ENCODE results near the gene TAF5L. TPM values are rescaled to one million over a fixed set of nuclear protein-coding genes. Genes with fewer than 3 reads are reported as not detected.

The TAF5L gene
- total and polyA plus RNA-seq, 2 of the 4 experiments (the other 2 are of a cell fraction), result 17.9 to 18.6 TPM

DNA sequence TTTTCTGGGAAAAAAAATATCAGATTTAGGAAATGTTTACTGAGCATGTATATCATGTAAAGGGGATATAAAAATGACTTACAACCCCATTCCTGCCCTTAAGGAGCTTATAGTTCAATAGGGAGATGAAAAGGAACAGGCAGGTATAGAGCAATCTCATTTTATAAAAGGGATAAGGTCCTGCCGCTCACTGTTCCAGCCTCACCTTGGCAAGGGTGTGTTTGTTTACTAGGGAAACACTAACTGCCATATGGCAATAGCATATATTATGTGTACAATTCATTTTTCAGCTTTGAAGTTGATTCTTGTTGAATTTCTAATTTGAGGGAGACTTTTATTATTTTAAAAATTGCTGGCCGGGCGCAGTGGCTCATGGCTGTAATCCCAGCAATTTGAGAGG, 25.6 kb upstream of the TAF5L start:
- H4K20me1 ChIP-seq (ENCODE audit: insufficient read depth, low read length), result no peaks in the 10 kb centered on the region
- H3K9me3 ChIP-seq (ENCODE audit: control insufficient read depth, insufficient read depth, low read length), result no peaks in the 10 kb centered on the region
- no peak overlapping the region for H2AK9ac ChIP-seq (replicated peaks; ENCODE audit: low read depth, low read length, poor library complexity)
- peaks cover 4% of the 10 kb centered on the region; the same call in 1 of the 2 replicates for H3K9me1 ChIP-seq (ENCODE audit: insufficient read depth, low read length)
- no peaks in the 10 kb centered on the region for H3K27me3 ChIP-seq (ENCODE audit: control insufficient read depth, insufficient read depth, low read length)
- no peak overlapping the region for H2AK5ac ChIP-seq (ENCODE audit: low read depth, low read length)
- ATAC-seq (ENCODE audit: low read depth), result no peak
- H3K56ac ChIP-seq (ENCODE audit: extremely low read depth, insufficient read depth, low read length), result no peak overlapping the region
- dilution Hi-C loops (cut with HindIII; ENCODE audit: low sequenced_read_pairs, unreplicated experiment), result no loop called here
- WGBS, 2 experiments (ENCODE audit: extremely low coverage in 2 of 2, insufficient read length in 1 of 2), result no CpG with 5 or more reads among the region's 3 CpGs
- H4K91ac ChIP-seq (ENCODE audit: insufficient read depth, low read depth, low read length), result no peak overlapping the region
- H4K8ac ChIP-seq (ENCODE audit: low read depth in 2 of 2, low read length in 2 of 2), result no peak overlapping the region
- H3K18ac ChIP-seq (ENCODE audit: low read depth, low read length), result no peak overlapping the region
- no peak overlapping the region for H2BK20ac ChIP-seq (ENCODE audit: low read depth, low read length)
- no peak overlapping the region for H2BK120ac ChIP-seq (ENCODE audit: low read depth, low read length)
- no peak overlapping the region for H3K4me2 ChIP-seq (ENCODE audit: low read depth, low read length)
- no peak overlapping the region for H3K23ac ChIP-seq (ENCODE audit: low read depth, low read length)
- H2BK5ac ChIP-seq (ENCODE audit: low read depth, low read length, poor library complexity, severe bottlenecking), result no peak overlapping the region
- in situ Hi-C loops (cut with MboI; ENCODE audit: low sequenced_read_pairs), result no loop called here
- no peak overlapping the region for H3K9ac ChIP-seq (ENCODE audit: low read depth, low read length)
- CTCF ChIA-PET, result no interaction called here
- TF ChIP-seq MAZ (IDR thresholded peaks at IDR 0.05; ENCODE audit: borderline replicate concordance, low read depth, low read length) (no peak), MAFK (IDR thresholded peaks at IDR 0.05; ENCODE audit: low read depth, low read length) (no peak), CHD1 (IDR thresholded peaks at IDR 0.05; ENCODE audit: low read depth, low read length) (no peak), BHLHE40 (IDR thresholded peaks at IDR 0.05; ENCODE audit: low read depth, low read length) (no peak), FOS (IDR thresholded peaks at IDR 0.05; ENCODE audit: low read depth, low read length) (no peak)
- DNase-seq, result no peak
- no peak overlapping the region for H3K27ac ChIP-seq (ENCODE audit: insufficient read depth, low read length)
- no peaks in the 10 kb centered on the region for H3K4me1 ChIP-seq (ENCODE audit: control insufficient read depth, insufficient read depth, low read length)
- no peak overlapping the region for H2BK15ac ChIP-seq (ENCODE audit: low read depth, low read length)
- peaks cover 40% of the 10 kb centered on the region for H3K36me3 ChIP-seq (ENCODE audit: control insufficient read depth, insufficient read depth, low read length)
- POLR2A ChIA-PET (ENCODE audit: unreplicated experiment), result no interaction called here
- H3K4me3 ChIP-seq (ENCODE audit: insufficient read depth, low read depth, low read length), result no peak overlapping the region
- no peak overlapping the region for H2AFZ ChIP-seq (replicated peaks; ENCODE audit: low read length, poor library complexity)
- peaks cover 0 to 4% of the 10 kb centered on the region in 2 experiments; a peak in 1 of 4 replicates for H3K79me1 ChIP-seq (ENCODE audit: low read depth in 1 of 2, low read length in 2 of 2)
- no peak overlapping the region for H3K4ac ChIP-seq (ENCODE audit: low read depth, low read length)
- intact Hi-C loops (cut with micrococcal nuclease), result no loop called here
- no peak overlapping the region for H4K5ac ChIP-seq (ENCODE audit: low read depth, low read length)
- no peak overlapping the region for H3K14ac ChIP-seq (replicated peaks; ENCODE audit: low read depth, low read length)
- no TSS peak for BruUV-seq (replicated peaks)
